GM18505 (cell line): ENCODE data around the gene CORO2B.

ENCODE experiments used
- ATAC-seq: cut with Tn5 transposase; IDR thresholded peaks from one replicate; pipeline ENCODE4 v1.9.1; 2021; ENCODE audit not compliant: unreplicated experiment
- POLR2A ChIP-seq: IDR thresholded peaks from 4 replicates; pipeline ENCODE4 v1.6.1; 2011; ENCODE audit warnings: borderline replicate concordance; ENCODE audit not compliant: insufficient read depth, insufficient read length; ENCODE audit errors: extremely low read depth

Gene CORO2B

GRCh38 chr15:68570974-68571373, 7.8 kb upstream of the CORO2B start:
- TF ChIP-seq POLR2A = no peak
- ATAC-seq = no peak

- no peak for TF ChIP-seq POLR2A
Measured at GRCh38 chr15:68571582-68571981, 7.2 kb upstream of the CORO2B start.

GRCh38 chr15:68572309-68572708, 6.5 kb upstream of the CORO2B start:
- no peak for ATAC-seq
- no peak for TF ChIP-seq POLR2A

More at GRCh38 chr15:68571582-68571981, 7.2 kb upstream of the CORO2B start:
- ATAC-seq = no peak

GRCh38 chr15:68572921-68573320, 5.9 kb upstream of the CORO2B start:
- TF ChIP-seq POLR2A = no peak
- no peak for ATAC-seq

- no peak for ATAC-seq
- no peak for TF ChIP-seq POLR2A
Measured at GRCh38 chr15:68574046-68574445, 4.7 kb upstream of the CORO2B start.

- ATAC-seq = no peak
- no peak for TF ChIP-seq POLR2A
Measured at GRCh38 chr15:68574629-68575028, 4.2 kb upstream of the CORO2B start.

- ATAC-seq = no peak
- no peak for TF ChIP-seq POLR2A
Measured at GRCh38 chr15:68576235-68576892, 2.4 kb upstream of the CORO2B start.

- ATAC-seq = no peak
- no peak for TF ChIP-seq POLR2A
Measured at GRCh38 chr15:68578175-68578979, 416 bp upstream of the CORO2B start.

GRCh38 chr15:68580026-68580882, 1.5 kb downstream of the CORO2B start:
- no peak for TF ChIP-seq POLR2A
- ATAC-seq = no peak

GRCh38 chr15:68580883-68581155, 2.0 kb downstream of the CORO2B start:
- no peak for ATAC-seq
- no peak for TF ChIP-seq POLR2A

- no peak for TF ChIP-seq POLR2A
- ATAC-seq = no peak
Measured at GRCh38 chr15:68581725-68582124, 2.9 kb downstream of the CORO2B start.

GRCh38 chr15:68582236-68582635, 3.4 kb downstream of the CORO2B start:
- no peak for TF ChIP-seq POLR2A
- no peak for ATAC-seq

GRCh38 chr15:68582864-68583263, 4.1 kb downstream of the CORO2B start:
- ATAC-seq = no peak
- TF ChIP-seq POLR2A = no peak

- no peak for TF ChIP-seq POLR2A
- ATAC-seq = no peak
Measured at GRCh38 chr15:68583321-68583720, 4.5 kb downstream of the CORO2B start.

GRCh38 chr15:68583936-68584755, 5.4 kb downstream of the CORO2B start:
- TF ChIP-seq POLR2A = no peak
- ATAC-seq = no peak
